ENCODE measurements around the gene MAGED4B.
A peak's percentile ranks its signal among the peaks of the same experiment; 100 is the strongest.
"Not testable (repeated sequence)": the region's sequence is repeated elsewhere in the genome, so short reads cannot be mapped to it uniquely, and the experiment has no call there.

MAGED4B gene

GRCh38 chrX:52068666-52069640 is at the start of gene MAGED4B:
TSS of gene MAGED4B (minus strand) at chrX:52069183. CDS start at chrX:52068172, 1,011 bp downstream.
- H3K4me3 ChIP-seq (ENCODE audit: low read depth, low read length); POLR2A ChIA-PET; DNase-seq (ENCODE audit: low read depth, low spot score); CTCF ChIA-PET: not testable (repeated sequence)

GRCh38 chrX:52118262-52118661 is 49.3 kb upstream of the MAGED4B start:
- no peak overlapping the region for H3K4me3 ChIP-seq (ENCODE audit: low read depth, low read length)
- no peak for TF ChIP-seq CTCF (IDR thresholded peaks at IDR 0.05; ENCODE audit: insufficient read depth, low read length, missing control alignments)
- ChIA-PET POLR2A (no interaction called here), CTCF (no interaction called here)
- DNase-seq (ENCODE audit: low read depth, low spot score), result no peak

GRCh38 chrX:52082578-52082977 is 13.6 kb upstream of the MAGED4B start:
- no peak for TF ChIP-seq CTCF (IDR thresholded peaks at IDR 0.05; ENCODE audit: insufficient read depth, low read length, missing control alignments)
- CTCF ChIA-PET, result no interaction called here
- DNase-seq (ENCODE audit: low read depth, low spot score), result peak; percentile 21
- H3K4me3 ChIP-seq (ENCODE audit: low read depth, low read length), result no peak overlapping the region
- POLR2A ChIA-PET, result no interaction called here

GRCh38 chrX:52078131-52078530 is 9.1 kb upstream of the MAGED4B start:
- POLR2A ChIA-PET, result no interaction called here
- CTCF ChIA-PET, result no interaction called here
- H3K4me3 ChIP-seq (ENCODE audit: low read depth, low read length), result no peak overlapping the region
- no peak for TF ChIP-seq CTCF (IDR thresholded peaks at IDR 0.05; ENCODE audit: insufficient read depth, low read length, missing control alignments)
- no peak for DNase-seq (ENCODE audit: low read depth, low spot score)

- POLR2A ChIA-PET; H3K4me3 ChIP-seq (ENCODE audit: low read depth, low read length); DNase-seq (ENCODE audit: low read depth, low spot score); CTCF ChIA-PET: not testable (repeated sequence)
These were observed 26.7 kb downstream of the MAGED4B start for GRCh38 chrX:52042288-52042687.

- POLR2A ChIA-PET, result no interaction called here
- CTCF ChIA-PET, result no interaction called here
- TF ChIP-seq CTCF (IDR thresholded peaks at IDR 0.05; ENCODE audit: insufficient read depth, low read length, missing control alignments), result no peak
These were observed 34.8 kb downstream of the MAGED4B start for GRCh38 chrX:52034211-52034610.

GRCh38 chrX:52031371-52031770 is 37.6 kb downstream of the MAGED4B start:
- CTCF ChIA-PET, result no interaction called here
- H3K4me3 ChIP-seq (ENCODE audit: low read depth, low read length), result no peak overlapping the region
- POLR2A ChIA-PET, result no interaction called here
- no peak for TF ChIP-seq CTCF (IDR thresholded peaks at IDR 0.05; ENCODE audit: insufficient read depth, low read length, missing control alignments)
- DNase-seq (ENCODE audit: low read depth, low spot score), result no peak

More at GRCh38 chrX:52034211-52034610, 34.8 kb downstream of the MAGED4B start:
- no peak for DNase-seq (ENCODE audit: low read depth, low spot score)
- H3K4me3 ChIP-seq (ENCODE audit: low read depth, low read length), result no peak overlapping the region

Data from AG04449 (cell line).